NCI-H1105 (cell line): Measurements from ENCODE around the gene PNP.

Experiments
- DNase-seq: peaks from one replicate; lab custom pipeline; 2025; lab: John Stamatoyannopoulos, UW

The PNP gene

GRCh38 chr14:20455355-20456300 lies 13.6 kb upstream of the PNP start:
- DNase-seq: peak; percentile 84

- no peak for DNase-seq
Measured at GRCh38 chr14:20456971-20457370, 12.2 kb upstream of the PNP start.

DNA sequence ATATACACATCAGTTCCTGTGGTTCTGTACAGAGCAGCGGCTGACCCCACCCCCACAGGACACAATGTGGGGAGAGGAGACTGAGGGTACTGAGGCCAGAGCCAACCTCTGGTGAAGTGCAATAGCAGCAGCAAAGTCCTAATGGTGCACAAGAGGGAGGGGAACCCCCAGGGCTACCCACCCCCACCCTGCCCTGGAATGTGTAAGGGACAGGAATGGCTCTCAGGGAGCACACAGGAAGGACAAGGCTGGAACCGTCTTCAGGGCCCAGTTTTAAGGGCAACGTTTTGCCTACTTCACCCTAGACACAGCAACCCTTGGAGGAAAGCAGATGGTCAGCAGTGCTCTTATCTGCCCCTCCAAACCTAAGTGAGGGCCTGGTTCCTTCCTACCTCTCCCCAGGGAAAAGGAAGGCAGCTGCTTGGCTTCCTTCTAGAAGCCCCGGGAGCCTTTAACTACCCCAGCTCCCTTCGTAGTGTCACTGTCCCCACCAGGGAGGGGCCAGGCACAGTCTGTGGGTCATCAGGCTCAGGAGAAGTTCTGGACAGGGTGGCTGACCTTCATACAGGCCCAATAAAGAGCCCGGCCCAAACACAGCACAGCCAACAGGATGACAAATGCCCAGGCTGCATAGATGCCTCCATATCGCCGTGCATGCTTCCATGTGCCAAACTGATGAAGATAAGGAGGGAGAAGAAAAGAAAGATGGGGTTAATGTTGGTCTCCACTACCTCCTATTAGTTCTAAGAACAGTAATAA lies 11.0 kb upstream of the PNP start:
- no peak for DNase-seq

GRCh38 chr14:20460458-20461224 lies 8.6 kb upstream of the PNP start:
- peak; percentile 68 for DNase-seq

GRCh38 chr14:20461225-20462141 lies 7.7 kb upstream of the PNP start, which contains the start of gene PIP4P1:
TSS of gene PIP4P1 (minus strand) at chr14:20461434. CDS start at chr14:20461325, 109 bp downstream.
- DNase-seq: peak; percentile 100

DNA sequence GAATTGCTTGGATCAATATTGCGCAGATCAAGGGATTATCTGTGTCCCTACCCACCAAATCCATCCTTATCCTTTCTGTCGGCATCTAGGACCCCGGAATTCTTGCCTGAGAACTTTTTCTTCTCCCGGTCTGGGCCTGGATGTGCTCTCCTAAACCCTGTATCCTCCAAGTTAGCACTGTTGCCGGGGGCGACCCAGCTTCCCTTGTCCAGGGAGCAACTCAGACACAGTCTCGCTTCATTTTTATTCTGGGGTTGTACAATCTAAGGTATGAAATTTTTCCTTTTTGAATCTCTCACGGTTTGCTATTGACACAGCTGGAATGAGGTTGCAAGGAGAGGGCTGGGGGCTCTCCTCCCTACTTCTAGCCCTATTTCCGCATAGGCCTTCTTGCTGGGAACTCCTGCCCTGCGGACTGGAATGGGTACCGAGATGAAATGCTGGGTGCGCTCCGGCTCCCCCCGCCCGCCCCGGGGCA lies 403 bp upstream of the PNP start:
- no peak for DNase-seq

DNA sequence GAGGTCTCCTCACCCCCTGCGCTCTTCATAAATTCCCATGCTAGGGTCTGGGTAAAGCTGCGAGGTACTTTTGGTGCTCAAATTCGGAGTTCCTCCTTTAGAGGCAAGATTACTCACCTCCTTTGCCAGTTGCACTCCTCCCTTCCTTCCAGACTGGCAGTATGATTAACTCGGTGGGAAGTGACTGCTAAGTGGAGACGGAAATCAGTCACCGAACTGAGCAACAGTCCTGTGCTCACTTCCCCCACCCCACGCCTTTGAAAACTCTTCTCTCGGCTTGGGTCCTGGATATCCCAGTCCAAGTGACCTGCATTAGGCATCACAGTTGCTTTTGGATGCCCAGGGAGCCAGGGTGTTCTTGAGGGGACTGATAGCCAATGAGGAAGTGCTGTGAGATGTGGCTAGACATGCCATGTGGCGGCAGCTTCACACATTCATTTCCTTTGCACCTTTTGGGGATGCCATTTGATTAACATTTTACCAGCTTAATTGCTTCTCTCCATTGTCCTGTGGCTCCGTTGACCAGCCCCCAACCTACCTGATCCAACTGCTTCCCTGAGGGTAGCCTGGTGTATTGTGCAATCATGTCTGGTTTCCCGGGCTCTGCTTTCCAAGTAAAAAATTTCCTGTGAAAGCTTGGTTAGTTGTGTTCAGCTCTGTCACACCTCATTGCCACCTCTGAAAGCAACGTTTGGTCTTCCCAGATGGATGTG lies 840 bp downstream of the PNP start:
- DNase-seq: peak; percentile 16

GRCh38 chr14:20470603-20470901 lies 1.3 kb downstream of the PNP start:
- DNase-seq: no peak

DNA sequence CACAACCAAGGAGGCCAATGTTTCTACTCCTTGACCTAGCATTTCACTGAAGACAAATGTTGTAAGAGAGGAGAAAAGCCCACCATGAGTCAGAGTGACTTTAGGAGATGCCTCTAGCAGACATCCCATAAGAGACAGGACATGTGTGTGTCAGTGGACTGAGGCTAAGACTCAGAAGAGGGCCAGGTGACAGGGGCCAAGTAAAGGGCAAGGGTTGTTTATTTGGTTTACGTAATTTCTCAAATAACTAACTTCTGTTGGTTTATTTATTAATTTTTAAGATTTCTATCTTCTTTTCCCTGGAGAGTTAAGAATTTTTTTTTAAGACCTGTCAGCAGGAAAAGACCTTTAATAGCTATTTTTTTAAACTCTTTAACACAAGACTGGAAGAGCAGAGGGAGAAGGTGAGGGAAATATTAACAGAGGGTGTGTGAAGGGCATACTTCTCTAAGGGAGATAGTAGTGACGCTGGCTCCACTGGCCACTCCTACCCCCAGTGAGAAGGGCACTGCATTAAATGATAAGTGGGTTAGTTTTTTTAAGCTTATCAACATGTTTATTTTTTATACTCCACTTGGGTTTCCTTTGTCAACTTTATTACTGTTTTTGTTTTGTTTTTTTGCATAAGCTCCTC lies 3.4 kb downstream of the PNP start:
- no peak for DNase-seq

DNA sequence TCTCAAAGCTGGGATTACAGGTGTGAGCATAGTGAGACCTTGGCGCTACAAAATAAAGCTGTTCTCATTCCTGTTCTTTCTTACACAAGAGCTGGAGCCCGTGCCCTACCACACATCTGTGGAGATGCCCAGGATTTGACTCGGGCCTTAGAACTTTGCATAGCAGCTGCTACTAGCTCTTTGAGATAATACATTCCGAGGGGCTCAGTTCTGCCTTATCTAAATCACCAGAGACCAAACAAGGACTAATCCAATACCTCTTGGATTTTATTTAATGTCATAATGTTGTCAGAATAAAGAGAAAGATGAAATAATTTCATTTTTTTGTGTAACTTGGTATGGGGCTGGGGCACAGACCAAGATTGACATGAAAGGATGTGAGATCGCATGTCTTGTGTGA lies 7.6 kb downstream of the PNP start:
- DNase-seq: no peak

DNA sequence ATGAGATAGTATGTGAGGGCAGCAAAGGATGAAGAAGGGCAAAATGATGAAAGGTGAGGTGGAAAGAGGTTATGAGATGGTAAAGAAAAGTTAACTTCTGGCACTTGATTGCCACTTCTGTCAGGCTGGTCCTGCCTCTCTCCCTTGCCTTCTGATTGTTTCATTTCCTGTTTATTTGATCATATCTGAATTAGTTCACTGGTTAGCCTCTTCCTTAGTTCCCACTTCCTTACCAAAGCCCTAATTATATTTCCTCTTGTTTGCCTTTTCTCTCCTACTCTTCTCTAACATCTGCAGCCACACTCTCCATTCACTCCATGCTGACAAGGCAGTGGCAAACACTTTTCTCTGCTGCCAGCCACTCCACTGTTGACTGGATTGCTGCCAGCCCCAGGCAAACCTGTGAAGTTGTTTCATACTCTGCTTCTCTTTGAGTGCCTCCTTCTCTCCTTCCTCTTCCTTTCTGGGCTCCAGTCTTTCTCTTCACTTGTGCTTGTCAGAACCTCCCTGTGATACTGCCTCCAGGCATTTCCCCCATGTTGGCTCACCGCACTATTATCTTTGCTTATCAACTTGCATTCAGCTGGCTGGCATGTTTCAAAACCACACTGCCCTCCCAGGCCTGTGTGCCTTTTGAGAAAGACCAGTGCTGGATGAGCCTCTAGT lies 8.1 kb downstream of the PNP start:
- DNase-seq: peak; percentile 27

DNA sequence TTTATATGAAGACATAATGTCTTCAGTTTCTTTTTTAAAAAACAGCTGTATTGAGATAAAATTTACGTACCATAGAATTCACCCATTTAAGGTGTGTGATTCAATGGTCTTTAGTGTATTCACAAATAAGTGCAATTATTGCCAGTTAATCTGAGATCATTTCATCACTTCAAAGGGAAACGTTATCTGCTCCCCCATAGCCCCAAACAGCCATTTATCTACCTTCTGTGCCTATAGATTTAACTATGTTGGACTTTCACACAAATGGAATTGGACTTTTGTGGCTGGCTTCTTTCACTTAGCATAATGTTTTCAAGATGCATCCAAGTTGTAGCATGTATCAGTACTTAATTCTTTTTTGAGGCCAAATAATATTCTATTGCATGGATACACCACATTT lies 9.7 kb downstream of the PNP start:
- no peak for DNase-seq

GRCh38 chr14:20482382-20482781 lies 13.2 kb downstream of the PNP start:
- DNase-seq: no peak

DNA sequence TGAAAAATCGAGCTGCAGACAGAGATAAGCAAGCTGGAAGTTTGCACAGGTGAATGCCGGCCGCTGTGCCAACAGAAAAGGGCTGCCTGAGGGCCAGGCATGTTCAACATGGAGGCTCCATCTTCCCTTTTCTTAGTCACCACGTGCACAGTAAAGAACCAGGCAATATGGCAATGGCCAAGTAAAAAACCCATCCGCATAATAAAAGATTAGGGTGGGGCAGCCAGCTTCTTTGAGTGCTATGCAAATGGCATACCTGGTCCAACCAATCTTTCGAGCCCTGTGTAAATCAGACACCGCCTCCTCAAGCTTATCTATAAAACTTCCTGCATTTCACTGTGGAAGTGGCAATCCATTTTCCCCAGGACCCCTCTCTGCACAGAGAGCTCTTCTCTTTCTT lies 16.7 kb downstream of the PNP start:
- no peak for DNase-seq

- no peak for DNase-seq
Measured at GRCh38 chr14:20486684-20487395, 17.6 kb downstream of the PNP start.

DNA sequence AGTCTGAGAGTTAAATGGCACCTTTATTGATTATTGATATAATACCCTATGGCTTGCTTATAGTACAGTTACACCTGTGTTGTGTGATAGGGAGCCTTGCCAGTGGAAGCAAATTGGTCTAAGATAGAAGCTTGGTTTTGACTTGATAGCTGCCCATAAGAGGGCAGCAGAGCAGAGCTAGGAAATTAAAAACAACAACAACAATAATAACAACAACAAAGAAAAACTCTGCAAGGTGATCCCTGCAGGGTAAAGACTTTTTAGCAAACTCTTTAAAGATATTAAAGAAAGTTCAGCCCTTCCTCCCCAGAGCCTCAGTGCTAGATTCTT lies 18.2 kb downstream of the PNP start:
- no peak for DNase-seq

DNA sequence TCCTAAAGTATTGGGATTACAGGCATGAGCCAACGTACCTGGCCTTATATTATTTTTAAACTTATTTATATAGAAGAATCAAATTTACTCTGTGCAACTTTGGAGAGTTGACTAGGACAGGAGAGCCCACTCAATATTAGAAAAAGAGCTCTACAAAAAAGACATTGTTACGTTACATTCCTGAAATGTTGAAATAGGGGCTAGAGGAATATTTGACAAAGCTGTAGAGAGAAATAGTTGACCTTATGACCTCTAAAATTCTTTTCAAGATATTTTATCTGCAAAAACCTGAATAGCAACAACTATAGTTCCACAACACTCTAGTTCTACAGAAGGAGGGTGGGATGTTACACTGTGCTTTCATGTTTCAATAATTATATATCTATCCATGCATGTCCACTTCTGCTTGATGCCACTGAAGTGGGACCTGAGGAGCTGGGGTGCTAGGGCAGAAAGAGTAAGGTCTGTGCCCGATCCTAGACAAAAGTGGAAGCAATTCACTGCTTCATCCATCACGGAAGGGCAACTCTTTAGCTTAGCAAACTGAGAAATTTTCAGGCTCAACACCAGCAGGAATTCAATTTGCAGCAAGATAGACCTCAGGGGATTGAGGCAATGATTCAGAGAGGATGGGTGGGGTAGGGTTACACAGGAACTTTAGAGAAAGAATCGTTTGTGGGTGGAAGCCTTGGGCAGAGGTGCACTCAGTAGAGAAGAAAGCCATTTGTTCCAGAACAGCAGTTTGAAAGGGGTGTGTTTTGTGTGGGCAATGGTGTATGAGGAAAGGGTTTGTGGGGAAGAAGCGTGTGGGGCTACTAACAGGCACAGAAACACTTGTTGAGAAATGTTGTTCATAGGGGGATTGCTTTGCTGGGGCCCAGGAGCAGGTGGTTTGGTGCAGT lies 20.1 kb downstream of the PNP start:
- DNase-seq: no peak

- no peak for DNase-seq
Measured at GRCh38 chr14:20490563-20490962, 21.4 kb downstream of the PNP start.
